CD4-positive, alpha-beta T cell (primary cell): ENCODE results near the gene RIBC2. TPM values are rescaled to one million over a fixed set of nuclear protein-coding genes. Genes with fewer than 3 reads are reported as not detected.
"Not testable (repeated sequence)": the region's sequence is repeated elsewhere in the genome, so short reads cannot be mapped to it uniquely, and the experiment has no call there.

ENCODE experiments used
- ATAC-seq: fragments of 200-7000 bp; cut with Tn5 transposase; one replicate; pipeline ENCODE4 v1.10.0; 2022; ENCODE audit warnings: mild to moderate bottlenecking; ENCODE audit not compliant: poor library complexity
- CTCF ChIA-PET: fragments of 350-600 bp; sonication (Branson Sonifier 250); formaldehyde crosslinking; loops from one replicate; lab custom pipeline; 2021; ENCODE audit warnings: antibody characterized with exemption, inconsistent platforms; lab: Charles Lee
- POLR2A ChIA-PET: fragments of 350-600 bp; sonication (Branson Sonifier 250); formaldehyde crosslinking; loops from one replicate; lab custom pipeline; 2021; ENCODE audit warnings: antibody characterized with exemption, inconsistent platforms; lab: Charles Lee
- DNase-seq, 14 experiments: peaks; one replicate each; pipeline ENCODE4 v3.0.0-alpha.2; 2013 to 2020; ENCODE audit warnings: mixed read lengths in 2 of 14
- H3K27ac ChIP-seq, 2 donors: one replicate each; pipeline versions ENCODE4 v1.5.1 to v1.7.0; 2013; ENCODE audit warnings: low read length in 2 of 2, low read depth in 1 of 2, mild to moderate bottlenecking in 1 of 2
- H3K27me3 ChIP-seq, 2 experiments: 1 replicate in 1 of 2; 2 replicates in 1 of 2; pipeline versions ENCODE4 v1.6.1 to v1.7.0; 2013; ENCODE audit warnings: low read length in 2 of 2, control low read depth in 1 of 2, mild to moderate bottlenecking in 1 of 2, moderate library complexity in 1 of 2; ENCODE audit not compliant: insufficient read depth in 2 of 2, control insufficient read depth in 1 of 2
- H3K36me3 ChIP-seq: one replicate; pipeline ENCODE4 v1.6.1; 2013; ENCODE audit warnings: low read length, control low read depth; ENCODE audit not compliant: insufficient read depth
- H3K4me1 ChIP-seq: one replicate; pipeline ENCODE4 v1.6.1; 2013; ENCODE audit warnings: low read length, control low read depth; ENCODE audit not compliant: insufficient read depth
- H3K4me3 ChIP-seq: one replicate; pipeline ENCODE4 v1.5.1; 2013; ENCODE audit warnings: mild to moderate bottlenecking, low read length, moderate library complexity
- H3K9me3 ChIP-seq, 2 experiments: 1 replicate in 1 of 2; 2 replicates in 1 of 2; pipeline versions ENCODE4 v1.6.1 to v1.7.0; 2013; ENCODE audit warnings: low read length in 2 of 2, mild to moderate bottlenecking in 2 of 2, control low read depth in 1 of 2, moderate library complexity in 1 of 2; ENCODE audit not compliant: control insufficient read depth in 1 of 2, insufficient read depth in 1 of 2
- H3K27ac Mint-ChIP-seq: one replicate; pipeline ENCODE4 v1.8.0; 2020; ENCODE audit warnings: mixed read lengths
- H3K27me3 Mint-ChIP-seq: one replicate; pipeline ENCODE4 v1.8.0; 2021; ENCODE audit warnings: mixed read lengths
- H3K36me3 Mint-ChIP-seq: one replicate; pipeline ENCODE4 v1.8.0; 2021; ENCODE audit warnings: low read depth, mixed read lengths
- H3K4me1 Mint-ChIP-seq: one replicate; pipeline ENCODE4 v1.8.0; 2021; ENCODE audit warnings: low read depth, mixed read lengths
- H3K4me3 Mint-ChIP-seq: one replicate; pipeline ENCODE4 v1.8.0; 2020; ENCODE audit warnings: mild to moderate bottlenecking, mixed read lengths
- H3K9me3 Mint-ChIP-seq: one replicate; pipeline ENCODE4 v1.8.0; 2020; ENCODE audit warnings: mixed read lengths
- intact Hi-C, 2 experiments: fragments of 100-400 bp; cut with DNase I in 1 of 2; cut with micrococcal nuclease in 1 of 2; formaldehyde crosslinking; loops; one replicate each; pipeline versions ENCODE4 v1.15.1 to v1.9.0; 2023 to 2025; cut with DNase I, micrococcal nuclease
- total RNA-seq, 174 experiments: library from RNA in 2 of 174; stranded (reverse) in 2 of 174; gene quantifications; one replicate each; pipeline ENCODE4 v1.2.3 and lab custom pipeline; 2021 to 2026
- TF ChIP-seq, protein P1 (sequence below): fragments of 200-600 bp; IDR thresholded peaks from one replicate; pipeline ENCODE4 v1.8.0; 2022; ENCODE audit warnings: antibody characterized with exemption, mild to moderate bottlenecking

Gene RIBC2
- total RNA-seq, 2 experiments from 2014 or later: 0.41 TPM; not detected in 1

GRCh38 chr22:45445031-45445710 is 31.7 kb downstream of the RIBC2 start:
- CTCF ChIA-PET: no interaction called here
- no peaks in the 10 kb centered on the region for H3K36me3 Mint-ChIP-seq
- Histone ChIP-seq H3K4me3 (no peak overlapping the region), H3K27ac (no peak overlapping the region), H3K9me3 (no peaks in the 10 kb centered on the region), H3K4me1 (peaks cover 10% of the 10 kb centered on the region), H3K27me3 (no peaks in the 10 kb centered on the region), H3K36me3 (no peaks in the 10 kb centered on the region)
- H3K9me3 Mint-ChIP-seq: no peaks in the 10 kb centered on the region
- peaks cover 9% of the 10 kb centered on the region for H3K4me1 Mint-ChIP-seq
- intact Hi-C loops: no loop called here
- ATAC-seq (no peak), DNase-seq (no peak)
- H3K27me3 Mint-ChIP-seq: peaks cover 8% of the 10 kb centered on the region
- POLR2A ChIA-PET: no interaction called here
- H3K4me3 Mint-ChIP-seq: no peak overlapping the region
- no peak overlapping the region for H3K27ac Mint-ChIP-seq
- TF ChIP-seq, protein P1, sequence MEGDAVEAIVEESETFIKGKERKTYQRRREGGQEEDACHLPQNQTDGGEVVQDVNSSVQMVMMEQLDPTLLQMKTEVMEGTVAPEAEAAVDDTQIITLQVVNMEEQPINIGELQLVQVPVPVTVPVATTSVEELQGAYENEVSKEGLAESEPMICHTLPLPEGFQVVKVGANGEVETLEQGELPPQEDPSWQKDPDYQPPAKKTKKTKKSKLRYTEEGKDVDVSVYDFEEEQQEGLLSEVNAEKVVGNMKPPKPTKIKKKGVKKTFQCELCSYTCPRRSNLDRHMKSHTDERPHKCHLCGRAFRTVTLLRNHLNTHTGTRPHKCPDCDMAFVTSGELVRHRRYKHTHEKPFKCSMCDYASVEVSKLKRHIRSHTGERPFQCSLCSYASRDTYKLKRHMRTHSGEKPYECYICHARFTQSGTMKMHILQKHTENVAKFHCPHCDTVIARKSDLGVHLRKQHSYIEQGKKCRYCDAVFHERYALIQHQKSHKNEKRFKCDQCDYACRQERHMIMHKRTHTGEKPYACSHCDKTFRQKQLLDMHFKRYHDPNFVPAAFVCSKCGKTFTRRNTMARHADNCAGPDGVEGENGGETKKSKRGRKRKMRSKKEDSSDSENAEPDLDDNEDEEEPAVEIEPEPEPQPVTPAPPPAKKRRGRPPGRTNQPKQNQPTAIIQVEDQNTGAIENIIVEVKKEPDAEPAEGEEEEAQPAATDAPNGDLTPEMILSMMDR: no peak

- Histone ChIP-seq H3K27ac (no peak overlapping the region), H3K4me1 (peaks cover 2% of the 10 kb centered on the region), H3K27me3 (no peaks in the 10 kb centered on the region), H3K4me3 (no peak overlapping the region), H3K36me3 (no peaks in the 10 kb centered on the region), H3K9me3 (no peaks in the 10 kb centered on the region)
- intact Hi-C loops: no loop called here
- ChIA-PET CTCF (no interaction called here), POLR2A (no interaction called here)
- H3K27me3 Mint-ChIP-seq: peaks cover 2% of the 10 kb centered on the region
- peaks cover 2% of the 10 kb centered on the region for H3K4me1 Mint-ChIP-seq
- H3K4me3 Mint-ChIP-seq: no peak overlapping the region
- ATAC-seq: no peak
- TF ChIP-seq, protein P1: no peak
- DNase-seq: no peak
- no peaks in the 10 kb centered on the region for H3K36me3 Mint-ChIP-seq
- no peaks in the 10 kb centered on the region for H3K9me3 Mint-ChIP-seq
- H3K27ac Mint-ChIP-seq: no peak overlapping the region
Measured at GRCh38 chr22:45446216-45446615, 32.7 kb downstream of the RIBC2 start.

DNA sequence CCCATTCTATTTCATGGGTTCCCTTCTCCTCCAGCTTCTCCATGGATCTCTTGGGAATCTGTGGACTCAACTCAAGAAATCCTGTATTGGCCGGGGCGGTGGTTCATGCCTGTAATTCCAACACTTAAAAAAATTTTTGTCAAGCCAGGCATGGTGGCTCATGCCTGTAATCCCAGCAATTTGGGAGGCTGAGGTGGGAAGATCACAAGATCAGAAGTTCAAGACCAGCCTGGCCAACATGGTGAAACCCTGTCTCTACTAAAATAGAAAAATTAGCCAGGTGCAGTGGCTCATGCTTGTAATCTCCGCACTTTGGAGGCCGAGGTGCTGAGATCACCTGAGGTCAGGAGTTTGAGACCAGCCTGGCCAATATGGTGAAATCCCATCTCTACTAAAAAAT is 34.1 kb downstream of the RIBC2 start:
- H3K4me3 ChIP-seq, CTCF ChIA-PET, H3K4me3 Mint-ChIP-seq, H3K9me3 Mint-ChIP-seq, H3K4me1 Mint-ChIP-seq, H3K9me3 ChIP-seq, H3K27ac Mint-ChIP-seq, H3K27ac ChIP-seq, ATAC-seq, H3K36me3 Mint-ChIP-seq, POLR2A ChIA-PET, H3K27me3 Mint-ChIP-seq, H3K27me3 ChIP-seq, H3K4me1 ChIP-seq, H3K36me3 ChIP-seq, intact Hi-C loops, DNase-seq: not testable (repeated sequence)

- Histone ChIP-seq H3K4me3 (no peak overlapping the region), H3K27me3 (peaks cover 0 to 2% of the 10 kb centered on the region in 2 experiments), H3K9me3 (no peaks in the 10 kb centered on the region), H3K36me3 (no peaks in the 10 kb centered on the region), H3K27ac (no peak overlapping the region), H3K4me1 (no peaks in the 10 kb centered on the region)
- Mint-ChIP-seq H3K27ac (no peak overlapping the region), H3K27me3 (no peaks in the 10 kb centered on the region), H3K36me3 (no peaks in the 10 kb centered on the region), H3K4me3 (no peak overlapping the region), H3K9me3 (no peaks in the 10 kb centered on the region), H3K4me1 (no peaks in the 10 kb centered on the region)
- CTCF ChIA-PET: no interaction called here
- DNase-seq (no peak), ATAC-seq (no peak)
- POLR2A ChIA-PET: no interaction called here
- intact Hi-C loops: no loop called here
- TF ChIP-seq, protein P1: no peak
Measured at GRCh38 chr22:45448431-45448830, 34.9 kb downstream of the RIBC2 start.

DNA sequence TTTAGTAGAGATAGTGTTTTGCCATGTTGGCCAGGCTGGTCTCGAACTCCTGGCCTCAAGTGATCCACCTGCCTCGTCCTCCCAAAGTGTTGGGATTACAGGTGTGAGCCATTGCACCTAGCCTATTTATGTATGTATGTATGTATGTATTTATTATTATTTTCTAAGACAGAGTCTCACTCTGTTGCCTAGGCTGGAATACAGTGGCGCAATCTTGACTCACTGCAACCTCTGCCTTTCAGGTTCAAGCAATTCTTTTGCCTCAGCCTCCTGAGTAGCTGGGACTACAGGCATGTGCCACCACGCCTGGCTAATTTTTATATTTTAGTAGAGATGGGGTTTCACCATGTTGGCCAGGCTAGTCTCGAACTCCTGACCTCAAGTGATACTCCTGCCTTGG is 35.9 kb downstream of the RIBC2 start:
- H3K4me1 ChIP-seq, H3K27me3 Mint-ChIP-seq, H3K27ac Mint-ChIP-seq, CTCF ChIA-PET, H3K27ac ChIP-seq, H3K9me3 Mint-ChIP-seq, H3K4me1 Mint-ChIP-seq, H3K4me3 Mint-ChIP-seq, H3K36me3 Mint-ChIP-seq, intact Hi-C loops, DNase-seq, H3K4me3 ChIP-seq, H3K36me3 ChIP-seq, H3K9me3 ChIP-seq, ATAC-seq, POLR2A ChIA-PET, H3K27me3 ChIP-seq: not testable (repeated sequence)
